Measurements from ENCODE around the gene TMEM272. TPM values are rescaled to one million over a fixed set of nuclear protein-coding genes. Genes with fewer than 3 reads are reported as not detected.

TMEM272 gene
- polyA plus RNA-seq, 1 donor = 0.29 TPM

DNA sequence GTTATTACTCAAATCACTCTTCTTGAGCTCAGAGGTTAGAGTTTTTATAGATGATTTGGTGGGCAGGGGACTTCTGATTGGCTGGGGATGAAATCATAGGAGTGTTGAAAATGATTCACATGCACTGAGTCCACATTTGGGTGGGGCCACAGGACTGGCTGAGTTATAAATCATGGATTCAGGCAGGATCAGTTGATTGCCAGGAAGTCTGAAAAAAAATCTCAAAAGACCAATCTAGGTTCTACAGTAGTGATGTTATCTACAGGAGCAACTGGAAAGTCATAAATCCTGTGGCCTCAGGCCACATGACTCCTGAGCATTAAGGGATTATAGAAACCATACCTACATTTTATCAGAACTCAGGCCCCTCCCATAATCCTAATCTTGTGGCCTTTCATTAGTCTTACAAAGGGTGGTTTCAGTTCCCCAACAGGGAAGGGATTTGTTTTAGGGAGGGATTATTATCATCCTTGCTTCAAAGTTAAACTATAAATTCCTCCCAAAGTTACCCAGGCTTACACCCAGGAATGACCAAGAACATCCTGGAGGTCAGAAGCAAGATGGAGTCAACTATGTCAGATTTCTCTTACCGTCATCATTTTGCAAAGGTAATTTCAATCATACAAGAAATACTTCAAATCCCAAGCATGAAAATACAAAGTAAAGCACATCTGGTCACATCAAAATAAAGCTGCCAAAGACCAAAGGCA lies 11.2 kb upstream of the TMEM272 start:
- no peak for DNase-seq (ENCODE audit: low read depth)

DNA sequence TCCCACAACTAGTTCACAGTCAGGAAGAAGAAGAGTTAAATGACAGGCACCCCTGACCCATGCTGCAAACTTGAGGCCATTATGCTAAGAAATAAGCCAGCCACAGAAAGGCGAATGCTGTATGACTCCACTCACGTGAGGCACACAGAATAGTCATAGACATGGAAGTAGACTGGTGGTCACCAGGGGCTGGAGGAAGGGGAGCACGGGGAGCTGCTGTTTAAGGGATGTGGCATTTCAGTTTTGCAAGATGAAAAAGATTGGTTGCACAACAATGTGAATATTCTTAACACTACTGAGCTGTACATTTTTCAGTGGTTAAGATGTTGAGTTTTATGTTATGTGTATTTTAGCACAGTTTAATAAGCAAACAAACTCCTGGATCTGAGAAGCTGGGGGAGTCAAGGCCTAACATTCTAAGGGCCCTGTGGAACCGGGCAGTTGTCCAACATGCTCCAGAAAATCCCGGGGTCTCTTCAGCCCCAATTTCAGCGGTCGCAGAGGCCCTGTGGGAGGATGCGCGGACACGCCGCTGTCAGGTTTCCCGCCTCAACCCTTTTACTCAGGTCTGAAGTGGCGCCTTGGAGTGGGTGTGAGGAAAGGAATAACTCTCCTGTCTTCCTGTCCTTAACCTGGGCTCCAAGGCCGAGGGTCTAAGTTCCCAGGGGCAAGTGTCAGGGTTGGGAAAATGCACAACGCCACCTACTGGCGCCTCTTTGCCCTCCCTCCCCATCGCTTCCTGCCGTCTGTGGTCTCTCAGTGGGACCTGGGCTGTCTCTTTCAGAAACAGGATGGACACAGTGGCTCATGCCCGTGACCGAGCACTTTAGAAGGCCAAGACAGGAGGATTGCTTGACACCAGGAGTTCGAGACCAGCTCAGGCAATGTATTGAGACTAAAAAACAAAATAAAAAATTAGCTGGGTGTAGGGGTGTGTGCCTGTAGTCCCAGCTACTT lies 4.4 kb upstream of the TMEM272 start:
- DNase-seq (ENCODE audit: low read depth) = no peak

DNA sequence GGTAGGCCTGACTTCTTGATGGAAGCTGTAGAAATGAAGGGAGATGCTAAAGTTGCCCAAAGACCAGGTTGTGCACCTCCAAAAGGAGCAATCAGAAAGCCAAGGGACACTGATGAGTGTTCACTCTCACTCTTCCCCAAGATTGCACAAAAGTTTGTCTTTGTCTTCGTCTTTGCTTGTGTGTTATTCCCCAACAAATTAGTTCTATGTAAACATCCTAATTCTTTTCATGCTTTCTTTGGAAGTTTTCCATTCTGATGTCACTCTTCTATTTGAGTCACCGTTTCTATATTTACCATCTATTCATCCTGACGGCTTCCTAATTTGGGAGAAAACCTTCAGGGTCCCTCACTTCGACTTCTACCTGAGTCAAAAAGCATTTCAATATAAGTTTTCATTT lies 3.7 kb upstream of the TMEM272 start:
- no peak for DNase-seq (ENCODE audit: low read depth)

GRCh38 chr13:51846756-51847155 lies 1.8 kb upstream of the TMEM272 start:
- DNase-seq (ENCODE audit: low read depth) = no peak

DNA sequence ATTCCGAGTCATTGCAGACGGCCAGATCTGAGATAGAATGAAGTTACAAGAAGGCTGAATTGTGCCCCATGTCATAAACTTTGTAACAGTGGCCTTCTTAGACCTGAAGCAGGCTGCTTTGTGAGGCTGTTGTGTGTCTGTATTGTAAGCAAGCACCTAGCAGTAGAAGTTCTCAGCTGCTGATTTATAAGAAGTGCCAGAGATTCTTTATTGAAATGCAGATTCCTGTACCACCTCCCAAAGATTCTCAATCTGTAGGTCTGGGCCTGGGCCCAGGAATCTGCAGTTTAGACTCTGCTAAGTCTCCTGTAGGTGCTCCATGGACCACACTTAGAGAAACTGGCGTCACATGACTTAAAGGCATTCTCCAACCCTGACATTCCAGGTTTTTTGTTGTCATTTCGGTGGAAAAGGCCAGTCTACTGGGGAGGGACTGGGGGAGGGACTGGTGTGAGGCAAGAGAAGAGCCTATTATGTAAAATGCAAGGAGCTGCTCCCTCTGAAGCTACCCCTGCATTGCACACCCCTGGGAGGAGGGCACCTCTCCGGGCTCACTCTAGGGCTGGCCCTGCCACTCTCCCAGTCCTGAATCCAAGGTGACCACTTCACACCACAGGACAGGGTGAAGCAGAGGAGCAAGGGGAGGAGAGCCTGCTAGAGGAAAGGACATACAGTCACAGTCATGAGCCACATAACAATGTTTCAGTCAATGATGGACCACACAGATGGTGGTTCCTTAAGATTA lies 769 bp upstream of the TMEM272 start:
- DNase-seq (ENCODE audit: low read depth) = no peak

- DNase-seq (ENCODE audit: low read depth) = no peak
Observed at GRCh38 chr13:51843529-51843928, 1.4 kb downstream of the TMEM272 start.

DNA sequence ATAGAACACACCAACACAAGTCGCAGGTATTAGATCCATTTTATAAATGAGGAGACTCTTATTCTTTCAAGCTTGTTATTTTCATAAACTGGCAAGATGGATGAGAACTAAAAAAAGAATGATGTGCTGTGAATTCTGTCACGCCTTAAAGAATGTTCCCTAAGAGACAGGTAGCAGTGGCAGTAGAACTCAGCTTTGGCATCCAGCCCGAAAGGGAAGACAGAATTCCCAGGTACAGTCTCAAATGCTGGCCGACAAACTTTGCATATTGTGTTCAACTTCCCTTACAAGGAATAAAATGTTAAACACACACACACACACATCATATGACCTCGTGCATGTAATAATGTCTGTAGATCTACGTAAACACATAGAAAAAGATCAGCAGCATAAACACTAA lies 3.2 kb downstream of the TMEM272 start:
- DNase-seq (ENCODE audit: low read depth) = no peak

DNA sequence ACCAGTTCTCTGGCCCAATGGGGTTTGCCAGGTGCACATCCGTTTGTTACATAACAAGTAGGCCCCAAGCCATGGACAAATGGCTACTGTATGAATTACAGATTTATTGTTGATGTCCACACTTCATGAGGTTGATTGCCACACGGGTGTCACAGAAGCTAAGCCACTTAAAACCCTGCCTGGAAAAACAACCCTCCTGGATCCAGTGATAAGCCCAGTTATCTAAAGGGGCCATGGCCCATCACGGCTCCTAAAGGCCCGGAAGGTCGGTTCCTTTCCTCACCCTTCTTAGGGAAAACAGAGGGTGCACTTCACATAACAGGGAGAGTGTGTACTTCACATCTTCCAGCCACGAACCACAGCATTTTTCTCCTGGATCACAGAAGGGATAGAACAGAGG lies 4.1 kb downstream of the TMEM272 start:
- no peak for DNase-seq (ENCODE audit: low read depth)

DNA sequence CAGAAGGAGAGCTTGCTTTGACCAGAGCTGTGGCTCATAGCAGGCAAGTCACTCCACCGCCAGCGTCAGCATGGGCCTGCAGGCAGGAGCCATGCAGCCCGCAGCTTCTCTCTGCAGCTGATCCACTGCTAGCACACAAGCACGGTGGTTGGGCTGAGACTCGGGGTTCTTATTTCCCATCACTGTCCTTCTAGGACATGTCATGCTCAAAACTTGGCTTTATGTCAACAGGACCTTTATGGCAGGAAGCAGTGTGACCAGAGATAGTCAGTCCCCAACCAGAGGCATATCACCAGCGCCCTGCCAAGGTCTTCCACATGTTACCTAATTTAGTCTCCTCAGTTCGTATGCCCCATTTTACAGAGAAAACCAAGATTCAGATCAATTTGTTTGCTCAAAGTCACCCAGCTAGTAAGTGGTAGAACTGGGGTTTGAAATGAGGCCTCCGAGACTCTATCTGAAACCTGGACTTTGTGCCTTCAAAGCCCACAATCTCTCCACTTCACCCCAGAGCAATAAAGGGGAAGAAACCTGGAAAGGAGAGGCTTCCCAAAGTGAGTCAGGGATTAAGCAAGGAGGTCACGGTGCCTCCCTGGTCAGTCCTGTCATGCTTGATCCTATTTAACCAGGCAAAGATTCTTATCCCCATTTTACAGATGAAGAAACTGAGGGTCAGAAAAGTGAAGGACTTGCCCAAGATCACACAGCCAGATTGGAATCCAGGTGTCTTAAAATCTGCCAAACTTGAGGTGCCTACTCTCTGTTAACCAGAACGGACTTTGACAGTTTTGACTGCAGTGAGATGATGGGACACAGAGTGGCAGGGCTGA lies 5.1 kb downstream of the TMEM272 start:
- DNase-seq (ENCODE audit: low read depth) = no peak

DNA sequence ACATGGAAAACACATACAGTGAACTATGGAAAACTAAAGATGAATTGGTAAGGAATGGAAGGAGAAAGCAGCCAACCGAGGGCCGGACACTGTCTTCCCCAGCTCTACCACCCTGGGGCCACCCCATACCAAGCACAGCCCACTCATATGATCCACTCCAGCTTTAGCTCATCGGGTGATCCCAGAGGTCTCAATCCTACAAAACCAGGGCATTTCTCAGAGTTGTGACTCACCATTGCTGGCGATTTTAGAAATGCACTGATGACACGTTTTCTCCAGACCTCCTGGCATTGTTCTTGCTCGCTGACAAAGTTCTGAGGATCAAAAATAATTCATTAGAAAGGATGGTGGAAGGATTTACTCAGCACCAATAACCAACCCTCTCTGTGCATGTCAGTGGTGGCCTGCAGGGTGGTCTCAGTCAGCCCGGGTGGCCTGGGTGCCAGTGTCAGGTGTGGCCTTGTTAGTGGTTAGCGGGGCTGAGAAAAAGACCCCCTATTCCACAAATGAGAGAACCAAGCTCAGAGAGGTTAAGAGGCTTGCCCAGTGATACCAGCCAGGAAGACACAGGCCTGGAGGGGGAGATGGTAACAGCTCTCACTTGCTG lies 6.6 kb downstream of the TMEM272 start:
- DNase-seq (ENCODE audit: low read depth) = no peak

DNA sequence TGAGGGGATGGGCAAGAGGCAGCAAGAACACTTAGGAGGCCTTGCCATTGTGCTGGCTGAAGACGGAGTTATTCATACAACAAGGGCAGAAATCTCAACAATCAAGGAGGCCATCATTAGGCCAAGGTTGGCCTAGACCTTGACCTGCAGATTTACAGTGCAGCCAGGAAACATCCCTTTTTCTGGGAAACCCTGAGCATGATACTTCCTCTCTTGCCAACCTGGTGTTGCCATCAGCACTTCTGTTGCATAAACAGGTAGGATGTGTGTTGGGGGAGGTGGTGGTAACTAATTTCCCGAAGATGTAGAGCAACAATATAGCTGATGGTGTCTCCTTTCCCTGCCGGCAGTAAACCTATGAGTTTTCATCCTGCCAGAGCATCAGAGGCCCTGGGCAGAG lies 8.0 kb downstream of the TMEM272 start:
- DNase-seq (ENCODE audit: low read depth) = no peak

GRCh38 chr13:51834581-51835171 lies 10.3 kb downstream of the TMEM272 start:
- DNase-seq (ENCODE audit: low read depth) = no peak

DNA sequence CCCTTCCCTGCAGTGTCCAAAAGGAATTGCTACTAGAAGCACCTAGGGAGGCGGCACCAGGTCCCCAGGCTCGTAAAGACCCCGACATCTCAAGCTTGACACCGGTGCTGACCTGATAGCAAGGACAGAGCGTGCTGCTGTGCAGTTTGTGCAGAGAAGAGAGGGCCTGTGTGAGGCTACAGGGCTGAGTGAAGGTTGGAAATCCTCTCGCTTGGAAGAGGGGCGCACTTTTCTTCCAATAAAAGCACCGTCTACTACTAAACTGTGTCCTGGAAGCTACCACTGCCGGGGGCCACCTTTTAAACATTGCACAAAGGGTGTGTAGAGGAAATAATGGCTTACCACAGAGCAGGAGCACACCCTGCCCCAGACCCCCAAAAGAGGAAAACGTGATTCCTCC lies 11.0 kb downstream of the TMEM272 start:
- no peak for DNase-seq (ENCODE audit: low read depth)

DNA sequence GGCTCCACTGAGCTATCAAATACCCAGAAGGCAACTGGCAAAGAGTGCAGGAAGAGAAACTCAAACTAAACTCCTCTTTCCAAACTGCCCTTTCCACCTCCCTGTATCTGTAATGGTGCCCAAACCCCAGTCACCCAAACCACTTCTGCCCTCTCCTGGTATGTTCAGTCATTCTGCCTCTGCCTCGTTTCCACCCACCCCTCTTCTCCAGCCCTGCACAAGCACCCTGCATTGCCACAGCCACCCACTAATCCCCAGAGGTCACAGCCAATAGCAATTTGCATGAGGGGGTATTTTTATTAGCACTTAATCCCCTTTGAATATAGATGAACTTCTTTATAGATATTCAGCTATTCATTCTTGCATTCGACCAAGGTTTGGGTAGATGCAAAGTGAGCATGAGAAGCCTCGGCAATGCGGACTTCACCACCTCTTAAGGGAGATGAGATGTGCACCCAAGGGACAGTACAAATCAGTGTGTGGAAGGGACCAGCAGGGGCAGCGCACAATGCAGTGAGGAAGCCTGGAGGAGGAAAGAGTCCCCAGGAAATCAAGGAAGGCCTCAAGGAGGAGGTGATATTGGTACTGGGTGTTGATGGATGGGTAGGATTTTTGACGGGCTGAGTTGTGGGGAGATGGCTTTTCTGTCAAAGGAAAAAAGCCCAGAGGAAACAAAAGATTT lies 12.4 kb downstream of the TMEM272 start:
- no peak for DNase-seq (ENCODE audit: low read depth)

DNA sequence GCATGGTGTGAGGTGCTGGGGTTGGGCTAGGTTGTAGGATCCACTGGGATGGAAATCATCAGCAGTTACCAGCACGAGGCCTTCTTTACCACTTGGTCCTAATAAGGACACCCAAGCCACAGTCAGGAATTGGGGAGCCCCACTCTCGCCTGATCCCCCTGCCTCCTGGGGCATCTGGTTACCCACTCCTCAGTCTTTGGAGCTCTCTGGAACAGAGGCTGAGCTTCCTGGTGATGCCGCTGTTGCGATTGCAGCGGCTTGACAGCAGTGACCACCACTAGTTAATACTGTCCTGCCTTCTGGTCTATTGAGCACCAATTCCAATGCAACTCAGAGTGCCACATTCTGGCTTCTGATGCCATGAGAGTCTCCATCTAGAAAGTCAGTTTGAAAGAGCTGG lies 13.5 kb downstream of the TMEM272 start:
- no peak for DNase-seq (ENCODE audit: low read depth)

DNA sequence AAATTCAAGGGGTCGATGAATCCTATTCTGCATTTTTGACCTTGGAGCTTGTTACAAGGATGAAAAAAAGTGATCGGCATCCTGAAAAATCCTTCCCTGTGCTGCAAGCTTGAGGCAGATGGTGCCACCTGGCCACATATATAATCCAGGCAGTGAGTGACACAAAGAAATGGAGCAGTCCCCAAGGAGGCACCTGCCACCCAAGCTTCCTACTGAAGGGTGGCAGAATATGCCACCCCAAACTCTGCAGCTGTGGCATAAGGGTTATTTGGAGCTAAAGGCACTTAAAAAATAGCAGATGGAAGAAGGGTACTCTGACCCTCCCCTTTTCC lies 15.4 kb downstream of the TMEM272 start:
- no peak for DNase-seq (ENCODE audit: low read depth)

DNA sequence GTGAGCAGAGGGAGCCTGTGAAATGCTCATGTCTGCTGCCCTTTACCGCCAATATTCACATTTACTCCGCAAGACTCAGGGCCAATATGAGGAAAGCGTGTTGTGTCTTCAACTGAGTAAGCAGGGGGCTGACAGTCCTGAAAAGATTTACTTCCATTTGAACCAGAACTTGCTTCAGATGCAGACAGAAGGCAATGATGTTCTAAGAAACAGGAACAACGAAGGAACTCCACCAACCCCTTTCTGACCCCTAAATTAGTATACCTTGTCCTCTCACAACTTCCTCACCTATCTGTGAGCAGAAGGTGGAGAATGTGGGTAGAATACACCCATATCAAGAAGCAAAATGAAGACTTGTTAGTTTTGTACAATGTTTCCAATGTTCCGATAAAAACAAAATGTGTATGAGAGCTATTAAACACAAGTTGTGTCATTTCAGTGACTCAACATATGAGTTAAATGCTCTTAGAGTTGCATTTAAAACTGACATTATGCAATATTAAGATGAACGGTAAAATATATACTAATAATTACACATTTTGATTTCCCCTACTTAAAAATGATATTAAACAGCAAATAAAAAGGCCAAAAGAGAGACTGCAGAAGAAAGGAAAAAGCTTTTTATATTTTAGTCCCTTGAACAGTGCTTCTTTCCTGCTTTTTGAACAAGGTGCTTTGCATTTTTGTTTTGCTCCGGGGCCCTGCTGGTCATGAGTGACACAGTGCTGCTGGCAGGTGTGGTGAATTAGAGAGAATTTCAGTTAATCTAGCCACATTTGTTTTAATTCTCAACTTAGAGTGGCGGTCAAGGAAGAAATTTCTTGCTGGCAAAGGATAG lies 16.0 kb downstream of the TMEM272 start:
- no peak for DNase-seq (ENCODE audit: low read depth)

- DNase-seq (ENCODE audit: low read depth) = no peak
Observed at GRCh38 chr13:51827254-51827653, 17.7 kb downstream of the TMEM272 start.

DNA sequence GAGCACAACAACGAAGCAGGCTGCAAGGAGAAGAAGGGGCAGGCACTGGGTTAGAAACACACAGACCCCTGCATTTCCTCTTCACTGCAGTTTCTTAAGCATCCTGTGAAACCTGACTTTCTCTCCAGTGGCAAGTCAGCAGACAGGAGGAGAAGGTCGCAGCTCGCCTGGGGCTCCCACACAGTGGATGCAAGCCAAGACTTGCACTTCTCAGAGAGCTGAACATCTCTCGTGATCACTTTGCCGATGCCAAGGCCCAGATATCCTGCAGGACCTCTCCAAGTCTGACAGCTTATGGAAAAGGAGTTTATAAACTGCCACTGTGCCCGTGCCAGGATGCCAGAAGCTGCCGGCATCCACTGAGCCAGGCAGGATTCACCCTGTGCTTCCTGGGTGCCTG lies 18.4 kb downstream of the TMEM272 start:
- no peak for DNase-seq (ENCODE audit: low read depth)

All from forelimb muscle (tissue), 1 donor.